H9 (cell line): ENCODE results near the gene HAGHL. TPM values are rescaled to one million over a fixed set of nuclear protein-coding genes. Genes with fewer than 3 reads are reported as not detected.

Experiments used
- DNase-seq: peaks from one replicate; pipeline ENCODE4 v3.0.0-alpha.2; 2017
- H2AFZ ChIP-seq: one replicate; pipeline ENCODE4 v1.6.1; 2013; ENCODE audit warnings: mild to moderate bottlenecking, low read length, control low read depth, moderate library complexity
- H2AK5ac ChIP-seq: 2 replicates; pipeline ENCODE4 v1.6.1; 2013; ENCODE audit warnings: low read length, control low read depth, mixed read lengths; ENCODE audit not compliant: insufficient read length
- H2BK120ac ChIP-seq: one replicate; pipeline ENCODE4 v1.6.1; 2013; ENCODE audit warnings: low read depth, mild to moderate bottlenecking, low read length, control low read depth, inconsistent platforms; ENCODE audit not compliant: poor library complexity, severe bottlenecking
- H2BK12ac ChIP-seq: 2 replicates; pipeline ENCODE4 v1.6.1; 2013; ENCODE audit warnings: low read length, control low read depth, mixed read lengths, low read depth; ENCODE audit not compliant: insufficient read length
- H2BK15ac ChIP-seq: 2 replicates; pipeline ENCODE4 v1.6.1; 2013; ENCODE audit warnings: low read depth, low read length, control low read depth
- H2BK20ac ChIP-seq: one replicate; pipeline ENCODE4 v1.6.1; 2013; ENCODE audit warnings: low read depth, mild to moderate bottlenecking, low read length, control low read depth, inconsistent platforms; ENCODE audit not compliant: poor library complexity, severe bottlenecking
- H2BK5ac ChIP-seq: 2 replicates; pipeline ENCODE4 v1.6.1; 2013; ENCODE audit warnings: low read length, control low read depth, mixed read lengths; ENCODE audit not compliant: insufficient read length
- H3K14ac ChIP-seq: 2 replicates; pipeline ENCODE4 v1.6.1; 2013; ENCODE audit warnings: low read length, control low read depth; ENCODE audit not compliant: insufficient read depth
- H3K18ac ChIP-seq: 2 replicates; pipeline ENCODE4 v1.6.1; 2013; ENCODE audit warnings: low read depth, mild to moderate bottlenecking, mixed read lengths, low read length, control low read depth; ENCODE audit not compliant: insufficient read length
- H3K23ac ChIP-seq: 2 replicates; pipeline ENCODE4 v1.6.1; 2013; ENCODE audit warnings: low read length, control low read depth, mixed read lengths, low read depth; ENCODE audit not compliant: insufficient read length
- H3K23me2 ChIP-seq: 2 replicates; pipeline ENCODE4 v1.6.1; 2013; ENCODE audit warnings: low read depth, mild to moderate bottlenecking, mixed read lengths, low read length, control low read depth; ENCODE audit not compliant: insufficient read length, poor library complexity, severe bottlenecking
- H3K27ac ChIP-seq: 2 replicates; pipeline ENCODE4 v1.5.1; 2013; ENCODE audit warnings: low read length, control low read depth, mixed read lengths, low read depth; ENCODE audit not compliant: insufficient read length
- H3K27me3 ChIP-seq: 2 replicates; pipeline ENCODE4 v1.6.1; 2013; ENCODE audit warnings: low read length, control low read depth, inconsistent platforms; ENCODE audit not compliant: insufficient read depth
- H3K4ac ChIP-seq: 2 replicates; pipeline ENCODE4 v1.6.1; 2013; ENCODE audit warnings: low read depth, mild to moderate bottlenecking, control low read depth, inconsistent platforms, low read length, moderate library complexity
- H3K4me1 ChIP-seq: 2 replicates; pipeline ENCODE4 v1.6.1; 2013; ENCODE audit warnings: low read length, control low read depth, inconsistent platforms; ENCODE audit not compliant: insufficient read depth
- H3K4me2 ChIP-seq: 2 replicates; pipeline ENCODE4 v1.6.1; 2013; ENCODE audit warnings: low read length, control low read depth, mixed read lengths; ENCODE audit not compliant: insufficient read length, insufficient read depth
- H3K56ac ChIP-seq: 2 replicates; pipeline ENCODE4 v1.6.1; 2013; ENCODE audit warnings: low read depth, mild to moderate bottlenecking, mixed read lengths, low read length, control low read depth; ENCODE audit not compliant: insufficient read length
- H3K79me1 ChIP-seq: 2 replicates; pipeline ENCODE4 v1.6.1; 2013; ENCODE audit warnings: low read depth, mild to moderate bottlenecking, moderate library complexity, low read length, control low read depth, inconsistent platforms; ENCODE audit not compliant: insufficient read depth, poor library complexity, severe bottlenecking
- H3K79me2 ChIP-seq: 2 replicates; pipeline ENCODE4 v1.6.1; 2013; ENCODE audit warnings: low read length, control low read depth, inconsistent platforms; ENCODE audit not compliant: insufficient read depth
- H3K9ac ChIP-seq: 2 replicates; pipeline ENCODE4 v1.6.1; 2013; ENCODE audit warnings: low read length, control low read depth, mixed read lengths; ENCODE audit not compliant: insufficient read length; ENCODE audit errors: extremely low read depth
- H3K9me3 ChIP-seq: one replicate; pipeline ENCODE4 v1.6.1; 2013; ENCODE audit warnings: low read depth, low read length, inconsistent platforms; ENCODE audit not compliant: control insufficient read depth
- H3T11ph ChIP-seq: one replicate; pipeline ENCODE4 v1.6.1; 2013; ENCODE audit warnings: mild to moderate bottlenecking, low read length, control low read depth, inconsistent platforms
- H4K20me1 ChIP-seq: one replicate; pipeline ENCODE4 v1.6.1; 2013; ENCODE audit not compliant: control insufficient read depth, insufficient read length, insufficient read depth
- H4K5ac ChIP-seq: 2 replicates; pipeline ENCODE4 v1.6.1; 2013; ENCODE audit warnings: low read depth, mild to moderate bottlenecking, mixed read lengths, low read length, control low read depth; ENCODE audit not compliant: insufficient read length
- H4K8ac ChIP-seq: replicated peaks from 2 replicates; pipeline ENCODE4 v1.6.1; 2013; ENCODE audit warnings: low read length, control low read depth, mixed read lengths, low read depth; ENCODE audit not compliant: insufficient read length
- H4K91ac ChIP-seq: 2 replicates; pipeline ENCODE4 v1.6.1; 2013; ENCODE audit warnings: low read depth, mild to moderate bottlenecking, moderate library complexity, mixed read lengths, low read length, control low read depth; ENCODE audit not compliant: insufficient read length
- H3K27ac Mint-ChIP-seq, 3 experiments: 2 replicates in 2 of 3; 3 replicates in 1 of 3; pipeline ENCODE4 v1.8.0; 2020 to 2021; ENCODE audit warnings: mixed read lengths in 3 of 3, mild to moderate bottlenecking in 1 of 3, moderate library complexity in 1 of 3
- H3K27me3 Mint-ChIP-seq: 2 replicates; pipeline ENCODE4 v1.8.0; 2021; ENCODE audit warnings: low read depth, mild to moderate bottlenecking, moderate library complexity, mixed read lengths
- H3K36me3 Mint-ChIP-seq, 3 experiments: 2 replicates in 2 of 3; 3 replicates in 1 of 3; pipeline ENCODE4 v1.8.0; 2020 to 2021; ENCODE audit warnings: low read depth in 3 of 3, mixed read lengths in 3 of 3; ENCODE audit not compliant: insufficient read depth in 1 of 3
- H3K4me1 Mint-ChIP-seq, 2 experiments: 2 replicates each; pipeline ENCODE4 v1.8.0; 2020; ENCODE audit warnings: mixed read lengths in 2 of 2
- H3K4me3 Mint-ChIP-seq, 2 experiments: 2 replicates in 1 of 2; 3 replicates in 1 of 2; pipeline ENCODE4 v1.8.0; 2020 to 2021; ENCODE audit warnings: mild to moderate bottlenecking in 2 of 2, mixed read lengths in 2 of 2, moderate library complexity in 1 of 2
- H3K9me3 Mint-ChIP-seq, 2 experiments: 2 replicates in 1 of 2; 3 replicates in 1 of 2; pipeline ENCODE4 v1.8.0; 2020; ENCODE audit warnings: mild to moderate bottlenecking in 2 of 2, mixed read lengths in 2 of 2, moderate library complexity in 1 of 2
- CTCF ChIP-seq: fragments of 200-600 bp; sonication (generic); conservative IDR thresholded peaks from 3 replicates; pipeline ENCODE4 v1.8.0; 2021; ENCODE audit warnings: antibody characterized with exemption, mild to moderate bottlenecking
- WGBS: extraction: QIAGEN DNeasy Blood & Tissue Kit; methylation state at CpG from one replicate; pipeline ENCODE4 v1.1.7; 2013; ENCODE audit warnings: missing lambda C conversion rate, low lambda C conversion rate, mixed read lengths; ENCODE audit not compliant: insufficient read length; ENCODE audit errors: extremely low coverage; 5-methylcytosine and 5-hydroxymethylcytosine counted together
- total RNA-seq: library from RNA; stranded (reverse); gene quantifications from 2 replicates; pipeline ENCODE4 v1.2.1, GENCODE V29; 2021

HAGHL gene
- total RNA-seq, 1 experiment from 2014 or later = 25.2 TPM

GRCh38 chr16:733382-734207 is 6.7 kb downstream of the HAGHL start:
- H3K56ac ChIP-seq = no peak overlapping the region
- TF ChIP-seq CTCF = peak; percentile 49; the same call in 2 of the 3 replicates
- peaks cover 5 to 36% (median 24%) of the 10 kb centered on the region in 3 experiments; a peak in 6 of 7 replicates for H3K36me3 Mint-ChIP-seq
- no peak overlapping the region for H2BK15ac ChIP-seq
- no peak overlapping the region for H2AK5ac ChIP-seq
- no peaks in the 10 kb centered on the region for H3K9me3 ChIP-seq
- no peak for DNase-seq
- no peak overlapping the region for H3K18ac ChIP-seq
- no peak overlapping the region for H3K9ac ChIP-seq
- H4K20me1 ChIP-seq = no peaks in the 10 kb centered on the region
- H2AFZ ChIP-seq = no peak overlapping the region
- no peaks in the 10 kb centered on the region for H3K4me1 ChIP-seq
- no peak overlapping the region for H4K91ac ChIP-seq
- H3K14ac ChIP-seq = no peak overlapping the region
- no peaks in the 10 kb centered on the region for H3K79me1 ChIP-seq
- no peak overlapping the region for H3K4ac ChIP-seq
- H3K23me2 ChIP-seq = peaks cover under 1% of the 10 kb centered on the region
- H2BK20ac ChIP-seq = no peak overlapping the region
- H3T11ph ChIP-seq = no peak overlapping the region
- no peaks in the 10 kb centered on the region for H3K79me2 ChIP-seq
- no peaks in the 10 kb centered on the region for H3K27me3 Mint-ChIP-seq
- H3K4me2 ChIP-seq = no peak overlapping the region
- H2BK120ac ChIP-seq = no peak overlapping the region
- H3K27ac ChIP-seq = no peak overlapping the region
- WGBS = no CpG with 5 or more reads among the region's 34 CpGs
- no peak overlapping the region for H3K4me3 Mint-ChIP-seq
- H3K27me3 ChIP-seq = no peaks in the 10 kb centered on the region
- H3K4me1 Mint-ChIP-seq = peaks cover 4 to 9% of the 10 kb centered on the region in 2 experiments
- H2BK12ac ChIP-seq = no peak overlapping the region
- H4K8ac ChIP-seq = no peak overlapping the region
- no peaks in the 10 kb centered on the region for H3K9me3 Mint-ChIP-seq
- H3K27ac Mint-ChIP-seq = no peak overlapping the region
- no peak overlapping the region for H2BK5ac ChIP-seq
- H4K5ac ChIP-seq = no peak overlapping the region
- H3K23ac ChIP-seq = no peak overlapping the region
